HepG2 (cell line): Measurements from ENCODE around the gene ANKRD40.

Experiments
- EZH2 ChIP-seq: conservative IDR thresholded peaks from 2 replicates; pipeline ENCODE4 v1.6.1; 2012; ENCODE audit warnings: mild to moderate bottlenecking, low read depth, low read length, moderate library complexity
- POLR2AphosphoS5 ChIP-seq: IDR thresholded peaks from 2 replicates; pipeline ENCODE4 v1.6.1; 2012; ENCODE audit warnings: low read depth, low read length
- ZNF318 ChIP-seq: sonication (generic); formaldehyde crosslinking; IDR thresholded peaks from 2 replicates; pipeline ENCODE4 v1.4.0; 2020; ENCODE audit warnings: mild to moderate bottlenecking, missing genetic modification reagents
- ZNF569 ChIP-seq: sonication (generic); formaldehyde crosslinking; IDR thresholded peaks from 2 replicates; pipeline ENCODE4 v1.5.0; 2020; ENCODE audit warnings: mild to moderate bottlenecking, missing genetic modification reagents, moderate library complexity, borderline replicate concordance

DNA sequence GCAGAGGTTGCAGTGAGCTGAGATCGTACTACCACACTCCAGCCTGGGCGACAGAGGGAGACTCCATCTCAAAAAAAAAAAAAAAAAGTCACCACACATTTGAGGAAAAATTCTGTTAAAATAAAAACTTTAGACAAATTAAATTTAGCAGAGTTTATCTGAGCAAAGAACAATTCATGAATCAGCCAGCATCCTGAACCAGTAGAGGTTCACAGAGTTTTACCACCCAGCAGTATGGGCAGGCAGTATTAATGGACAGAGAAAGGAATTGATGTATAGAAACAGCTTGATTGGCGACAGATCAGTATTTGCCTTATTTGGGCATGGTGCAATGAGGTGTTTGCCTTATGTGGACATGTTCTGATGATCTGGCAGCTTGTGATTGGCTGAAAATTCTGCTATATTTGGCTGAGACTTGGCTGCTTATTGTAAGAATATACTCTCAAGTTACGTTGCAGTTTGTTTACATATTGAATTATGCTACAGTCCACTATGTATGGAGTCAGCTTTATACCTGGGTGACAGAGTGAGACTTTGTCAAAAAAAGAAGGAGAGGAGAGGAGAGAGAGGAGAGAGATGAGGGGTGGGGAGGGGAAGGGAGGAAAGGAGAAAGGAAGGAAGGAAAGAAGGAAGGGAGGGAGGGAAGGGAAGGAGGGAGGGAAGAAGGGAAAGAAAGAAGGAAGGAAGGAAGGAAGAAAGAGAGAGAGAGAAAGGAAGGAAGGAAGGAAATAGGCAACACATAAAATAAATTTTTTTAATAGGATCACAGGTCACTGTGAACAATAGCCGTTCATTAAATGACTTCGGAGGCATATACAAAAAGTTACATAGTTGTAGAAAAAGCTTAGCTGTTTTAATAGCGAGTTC, 58.4 kb downstream of the ANKRD40 start:
- TF ChIP-seq ZNF318 (CRISPR knock-in tag), result no peak
- TF ChIP-seq ZNF569 (CRISPR knock-in tag), result no peak
- no peak for TF ChIP-seq EZH2
- no peak for TF ChIP-seq POLR2AphosphoS5
